Measurements from ENCODE around the gene MUC15. TPM values are rescaled to one million over a fixed set of nuclear protein-coding genes. Genes with fewer than 3 reads are reported as not detected.

Gene MUC15
- polyA plus RNA-seq, 3 donors = 2.0 TPM; not detected in 2

GRCh38 chr11:26579683-26580082, 7.6 kb upstream of the MUC15 start:
- no peak overlapping the region for H3K27ac ChIP-seq (ENCODE audit: low read depth, low read length)
- WGBS, 3 donors = 63 to 68% (median 64%) methylated on average over 2 of the region's 2 CpGs

DNA sequence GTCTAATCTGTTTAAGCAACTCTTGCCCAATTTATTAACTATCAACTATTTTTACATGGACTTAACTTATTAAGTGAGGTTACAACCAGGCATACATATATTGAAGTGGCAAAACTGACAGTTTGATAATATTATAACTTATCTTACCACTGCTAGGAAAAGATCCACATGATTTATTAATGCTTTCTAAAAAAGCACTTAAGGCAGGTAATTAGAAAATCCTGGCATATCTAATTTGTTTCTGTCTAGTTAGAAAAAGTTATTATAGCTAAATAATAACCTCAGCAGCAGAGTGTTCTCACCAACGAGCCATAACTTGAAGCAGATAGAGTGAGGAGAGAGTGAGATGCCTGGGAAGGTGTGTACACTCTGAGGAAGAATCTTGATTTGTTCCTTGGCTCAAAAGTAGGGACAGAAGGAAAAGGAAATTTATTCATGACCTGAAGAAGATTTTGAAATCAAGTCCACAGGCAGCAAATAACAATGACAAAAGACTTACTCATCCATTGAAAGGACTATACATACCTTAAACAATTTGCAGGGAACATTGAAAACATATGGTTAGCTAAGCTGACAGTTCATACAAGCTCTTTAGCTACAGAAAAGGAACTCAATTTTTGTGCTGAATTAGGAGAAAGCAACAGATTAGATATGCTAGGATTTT, 7.1 kb upstream of the MUC15 start:
- WGBS, 3 donors = 44 to 60% (median 60%) methylated on average over 1 of the region's 1 CpG
- no peak overlapping the region for H3K27ac ChIP-seq (ENCODE audit: low read depth, low read length)

GRCh38 chr11:26575946-26576345, 3.9 kb upstream of the MUC15 start:
- H3K27ac ChIP-seq (ENCODE audit: low read depth, low read length) = no peak overlapping the region
- WGBS, 3 donors = 67 to 74% (median 73%) methylated on average over 5 of the region's 5 CpGs

GRCh38 chr11:26573896-26574295, 1.8 kb upstream of the MUC15 start:
- 69 to 79% (median 75%) methylated on average over 2 of the region's 2 CpGs for WGBS, 3 donors

DNA sequence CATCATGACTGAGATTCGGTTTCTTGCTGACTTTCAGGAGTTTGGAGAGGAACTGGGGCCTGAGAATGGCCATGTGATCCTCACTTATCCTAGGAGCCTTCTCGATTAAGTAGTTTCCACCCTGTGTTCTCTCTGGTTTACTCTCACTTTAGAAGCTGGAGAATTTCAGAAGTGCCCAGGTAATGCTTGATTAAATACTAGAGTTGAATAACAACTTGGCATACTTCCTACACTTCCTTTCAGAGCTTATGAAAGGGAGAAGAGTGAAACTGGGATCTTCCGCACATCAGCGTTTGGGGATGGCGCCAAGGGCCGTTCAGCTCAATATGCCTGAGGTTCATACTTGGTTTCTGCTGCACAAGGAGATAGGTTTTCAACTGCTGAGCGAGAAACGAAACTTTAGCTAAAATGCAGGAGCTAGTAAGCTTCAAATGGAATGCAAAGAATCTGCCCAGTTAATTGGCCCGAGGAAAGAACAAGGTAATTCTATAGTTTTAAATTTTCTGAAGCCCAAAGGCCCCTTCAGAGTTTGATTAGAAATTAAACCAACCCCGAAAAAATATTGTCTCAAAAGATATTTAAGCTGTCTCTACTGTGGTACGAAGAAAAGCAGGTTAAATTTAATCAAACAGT, 823 bp upstream of the MUC15 start:
- H3K27ac ChIP-seq (ENCODE audit: low read depth, low read length) = no peak overlapping the region
- WGBS, 3 donors = 64 to 80% (median 72%) methylated on average over 11 of the region's 11 CpGs

More at GRCh38 chr11:26573896-26574295, 1.8 kb upstream of the MUC15 start:
- no peak overlapping the region for H3K27ac ChIP-seq (ENCODE audit: low read depth, low read length)

- 55 to 68% (median 57%) methylated on average over 2 of the region's 2 CpGs for WGBS, 3 donors
- H3K27ac ChIP-seq (ENCODE audit: low read depth, low read length) = no peak overlapping the region
Observed at GRCh38 chr11:26569646-26570045, 2.4 kb downstream of the MUC15 start.

GRCh38 chr11:26558190-26558589, 13.9 kb downstream of the MUC15 start:
- WGBS, 3 donors = 52 to 56% (median 54%) methylated on average over 4 of the region's 4 CpGs
- H3K27ac ChIP-seq (ENCODE audit: low read depth, low read length) = no peak overlapping the region

- 49 to 58% (median 50%) methylated on average over 3 of the region's 3 CpGs for WGBS, 3 donors
- no peak overlapping the region for H3K27ac ChIP-seq (ENCODE audit: low read depth, low read length)
Observed at GRCh38 chr11:26557666-26558065, 14.4 kb downstream of the MUC15 start.

- 43 to 86% (median 86%) methylated on average over 1 of the region's 1 CpG for WGBS, 3 donors
- no peak overlapping the region for H3K27ac ChIP-seq (ENCODE audit: low read depth, low read length)
Observed at GRCh38 chr11:26556582-26556981, 15.5 kb downstream of the MUC15 start.

DNA sequence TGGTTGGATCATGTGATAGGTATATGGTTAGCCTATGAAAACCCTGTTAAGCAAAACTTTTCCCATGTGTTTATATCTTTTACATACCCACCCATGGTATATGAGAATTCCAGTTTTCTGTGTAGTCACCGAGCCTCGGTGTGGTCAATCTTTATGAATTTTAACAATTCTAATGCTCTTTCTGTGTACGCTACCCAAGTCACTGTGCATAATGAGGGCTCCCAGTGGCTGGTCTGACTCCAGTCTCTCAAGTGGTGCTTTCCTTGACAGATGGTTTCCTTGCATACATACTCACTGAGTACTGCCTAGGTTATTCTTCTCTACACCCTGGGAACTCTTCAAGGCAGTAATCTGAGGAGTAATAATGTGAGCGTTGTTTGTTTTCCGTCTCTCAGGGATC, 17.6 kb downstream of the MUC15 start:
- WGBS, 3 donors = 72 to 85% (median 79%) methylated on average over 5 of the region's 5 CpGs
- H3K27ac ChIP-seq (ENCODE audit: low read depth, low read length) = no peak overlapping the region

- no peak overlapping the region for H3K27ac ChIP-seq (ENCODE audit: low read depth, low read length)
- WGBS, 3 donors = 46 to 72% (median 67%) methylated on average over 2 of the region's 2 CpGs
Observed at GRCh38 chr11:26553182-26553581, 18.9 kb downstream of the MUC15 start.

GRCh38 chr11:26551186-26551801, 20.8 kb downstream of the MUC15 start:
- WGBS, 3 donors = 38 to 57% (median 49%) methylated on average over 1 of the region's 1 CpG

GRCh38 chr11:26550022-26550421, 22.0 kb downstream of the MUC15 start:
- H3K27ac ChIP-seq (ENCODE audit: low read depth, low read length) = no peak overlapping the region
- 72 to 76% (median 75%) methylated on average over 1 of the region's 1 CpG for WGBS, 3 donors

More at GRCh38 chr11:26551186-26551801, 20.8 kb downstream of the MUC15 start:
- no peak overlapping the region for H3K27ac ChIP-seq (ENCODE audit: low read depth, low read length)

DNA sequence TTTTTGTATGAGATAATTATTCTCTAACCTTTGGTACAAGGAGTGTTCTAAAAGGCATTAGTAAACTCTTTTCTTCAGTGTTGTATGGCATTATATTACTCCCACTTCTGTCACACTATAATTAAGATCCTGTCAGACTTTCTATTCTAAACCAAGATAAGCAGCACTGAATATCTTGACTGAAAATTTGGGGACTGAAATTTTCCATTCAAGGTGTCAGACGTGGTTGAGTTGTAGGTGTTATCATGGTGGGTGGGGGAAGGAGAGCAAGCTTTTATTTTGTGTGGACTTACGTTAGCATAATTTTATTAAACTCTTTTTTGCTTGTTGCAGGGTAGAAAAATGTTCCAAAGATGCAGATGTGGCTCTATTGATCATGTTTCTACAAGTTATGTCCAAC, 22.9 kb downstream of the MUC15 start:
- no peak overlapping the region for H3K27ac ChIP-seq (ENCODE audit: low read depth, low read length)
- WGBS, 3 donors = 41 to 52% (median 42%) methylated on average over 2 of the region's 2 CpGs

DNA sequence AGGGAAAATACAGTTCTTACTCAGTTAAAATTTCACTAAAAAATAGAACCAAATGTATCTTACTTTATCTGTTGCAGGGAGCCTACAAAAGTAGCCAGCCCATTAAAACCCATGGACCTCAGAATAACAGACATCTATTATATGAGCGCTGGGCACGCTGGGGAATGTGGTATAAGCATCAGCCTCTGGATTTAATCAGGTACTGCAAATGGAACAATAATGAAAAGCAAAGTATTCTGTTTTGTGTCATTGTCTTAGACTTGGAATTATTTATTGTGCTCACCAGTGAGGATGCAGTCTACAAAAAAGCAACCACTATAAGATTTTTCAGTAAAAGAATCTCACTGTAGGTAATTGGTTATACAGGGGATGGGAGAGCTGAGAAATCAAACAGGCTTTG, 30.2 kb downstream of the MUC15 start:
- 64 to 82% (median 74%) methylated on average over 2 of the region's 2 CpGs for WGBS, 3 donors
- H3K27ac ChIP-seq (ENCODE audit: low read depth, low read length) = no peak overlapping the region

DNA sequence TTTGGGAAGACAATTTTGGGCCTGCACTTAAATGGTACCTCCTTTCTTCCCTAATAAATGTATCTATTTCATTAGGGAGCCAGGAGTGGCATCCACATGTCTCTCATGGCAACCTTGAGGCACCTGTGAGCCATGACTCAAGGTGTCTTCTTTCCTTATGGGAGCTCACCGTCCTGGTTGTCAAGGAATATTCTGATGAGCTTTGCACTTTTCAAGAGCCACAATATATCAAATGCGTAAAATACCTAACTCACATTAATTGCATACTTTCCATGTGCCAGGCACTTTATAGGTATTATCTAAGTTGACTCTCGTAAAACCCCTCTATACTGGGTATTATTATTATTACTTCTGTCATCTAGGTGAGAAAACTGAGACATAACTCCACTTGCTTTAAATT, 32.5 kb downstream of the MUC15 start:
- whole genome bisulfite sequencing, 3 donors = 81 to 90% (median 85%) methylated on average over 3 of the region's 3 CpGs
- no peak overlapping the region for H3K27ac ChIP-seq (ENCODE audit: low read depth, low read length)

DNA sequence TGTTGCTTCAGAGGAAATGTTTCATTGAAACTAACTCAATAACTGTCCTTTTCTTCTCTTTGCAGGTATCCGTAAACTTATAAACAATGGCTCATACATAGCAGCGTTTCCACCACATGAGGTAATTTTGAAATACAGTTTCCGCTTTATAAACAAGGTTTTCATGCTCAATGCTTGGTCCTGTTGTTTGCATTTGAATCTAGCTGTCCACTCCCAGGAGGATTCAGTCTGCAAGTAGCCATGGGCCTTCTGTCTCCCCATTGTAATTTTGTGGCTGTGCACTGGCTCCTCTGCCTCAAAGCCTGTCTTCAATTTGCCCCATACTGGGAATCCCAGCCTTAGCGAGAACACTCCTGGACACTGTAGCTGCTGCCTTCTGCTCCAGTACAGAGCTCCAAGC, 34.7 kb downstream of the MUC15 start:
- H3K27ac ChIP-seq (ENCODE audit: low read depth, low read length) = no peak overlapping the region
- WGBS, 3 donors = 87 to 95% (median 92%) methylated on average over 4 of the region's 4 CpGs

GRCh38 chr11:26527685-26528084, 44.4 kb downstream of the MUC15 start:
- WGBS, 3 donors = 34 to 68% (median 53%) methylated on average over 1 of the region's 1 CpG
- H3K27ac ChIP-seq (ENCODE audit: low read depth, low read length) = no peak overlapping the region

DNA sequence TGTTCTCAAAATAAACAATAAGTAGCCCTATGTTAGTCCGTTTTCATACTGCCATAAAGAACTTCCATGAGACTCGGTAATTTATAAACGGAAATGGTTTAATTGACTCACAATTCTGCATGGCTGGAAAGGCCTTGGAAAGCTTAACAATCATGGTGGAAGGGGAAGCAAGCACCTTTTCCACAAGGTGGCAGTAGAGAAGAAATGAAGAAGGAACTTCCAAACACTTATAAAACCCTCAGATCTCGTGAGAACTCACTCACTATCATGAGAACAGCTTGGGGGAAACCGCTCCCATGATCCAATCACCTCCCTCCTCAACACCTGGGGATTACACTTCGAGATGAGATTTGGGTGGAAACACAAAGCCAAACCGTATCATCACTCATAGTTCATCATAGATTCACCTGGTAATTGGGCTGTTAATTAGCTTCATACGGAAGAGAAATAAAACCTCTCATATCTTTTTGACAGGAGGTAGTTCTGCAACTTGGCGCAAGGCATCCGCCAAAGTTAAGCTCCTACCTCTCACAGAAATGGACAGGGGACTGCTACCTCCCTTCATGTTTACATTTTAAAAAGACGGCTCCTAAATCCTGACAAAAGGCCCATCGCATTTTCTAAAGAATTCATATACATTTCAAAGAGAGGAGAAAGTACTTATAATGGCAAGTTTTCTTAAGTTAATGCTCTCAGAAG, 49.0 kb downstream of the MUC15 start:
- 65 to 69% (median 67%) methylated on average over 12 of the region's 12 CpGs for WGBS, 3 donors
- no peak overlapping the region for H3K27ac ChIP-seq (ENCODE audit: low read depth, low read length)
